HepG2 (cell line): Measurements from ENCODE around the gene PITRM1. TPM values are rescaled to one million over a fixed set of nuclear protein-coding genes. Genes with fewer than 3 reads are reported as not detected.

Experiments used
- ATM ChIP-seq: fragments of 450-650 bp; IDR thresholded peaks from 2 replicates; pipeline ENCODE4 v1.7.1; 2017; ENCODE audit warnings: mild to moderate bottlenecking, borderline replicate concordance
- CEBPB ChIP-seq: IDR thresholded peaks from 2 replicates; pipeline ENCODE4 v1.6.1; 2011; ENCODE audit warnings: low read depth, low read length, improper control_type of control experiment, borderline replicate concordance
- FOXA1 ChIP-seq, 2 experiments: fragments of 450-650 bp in 1 of 2; sonication (generic) in 1 of 2; formaldehyde crosslinking in 1 of 2; IDR thresholded peaks; 2 replicates each; pipeline versions ENCODE4 v1.4.0 to v1.6.1; 2016 to 2020; ENCODE audit warnings: missing genetic modification reagents in 1 of 2
- HDAC2 ChIP-seq: sonication (generic); formaldehyde crosslinking; IDR thresholded peaks from 2 replicates; pipeline ENCODE4 v1.4.0; 2020; ENCODE audit warnings: missing genetic modification reagents
- HNF4G ChIP-seq, 2 experiments: sonication (generic) in 1 of 2; formaldehyde crosslinking in 1 of 2; IDR thresholded peaks; 2 replicates each; pipeline versions ENCODE4 v1.4.0 to v1.6.1; 2011 to 2020; ENCODE audit warnings: borderline replicate concordance in 2 of 2, low read depth in 2 of 2, mild to moderate bottlenecking in 2 of 2, low read length in 1 of 2, missing genetic modification reagents in 1 of 2, moderate library complexity in 1 of 2
- JUNB ChIP-seq: sonication (generic); formaldehyde crosslinking; IDR thresholded peaks from 2 replicates; pipeline ENCODE4 v1.8.0; 2022; ENCODE audit warnings: missing genetic modification reagents, mild to moderate bottlenecking, borderline replicate concordance
- MATR3 ChIP-seq: sonication (generic); formaldehyde crosslinking; IDR thresholded peaks from 2 replicates; pipeline ENCODE4 v1.4.0; 2020; ENCODE audit warnings: missing genetic modification reagents
- MTF1 ChIP-seq: sonication (generic); formaldehyde crosslinking; IDR thresholded peaks from 2 replicates; pipeline ENCODE4 v1.5.0; 2020; ENCODE audit warnings: missing genetic modification reagents
- PAWR ChIP-seq: sonication (generic); formaldehyde crosslinking; IDR thresholded peaks from 2 replicates; pipeline ENCODE4 v1.4.0; 2020; ENCODE audit warnings: missing genetic modification reagents, mild to moderate bottlenecking, borderline replicate concordance
- RBFOX2 ChIP-seq: fragments of 200-400 bp; formaldehyde crosslinking; IDR thresholded peaks from 2 replicates; pipeline ENCODE4 v1.6.1; 2017; ENCODE audit warnings: low read depth, mild to moderate bottlenecking, low read length
- REPIN1 ChIP-seq: sonication (generic); formaldehyde crosslinking; IDR thresholded peaks from 2 replicates; pipeline ENCODE4 v1.8.0; 2022; ENCODE audit warnings: missing genetic modification reagents, low read depth, mild to moderate bottlenecking, borderline replicate concordance
- STAG1 ChIP-seq: sonication (generic); formaldehyde crosslinking; IDR thresholded peaks from 2 replicates; pipeline ENCODE4 v1.4.0; 2020; ENCODE audit warnings: missing genetic modification reagents
- ZEB1 ChIP-seq: IDR thresholded peaks from 2 replicates; pipeline ENCODE4 v1.6.1; 2012; ENCODE audit warnings: mild to moderate bottlenecking, low read depth, inconsistent platforms; ENCODE audit not compliant: insufficient replicate concordance
- ZNF850 ChIP-seq: sonication (generic); formaldehyde crosslinking; conservative IDR thresholded peaks from 2 replicates; pipeline ENCODE4 v1.9.0; 2021; ENCODE audit warnings: mild to moderate bottlenecking, missing genetic modification reagents
- ZSCAN22 ChIP-seq: sonication (generic); formaldehyde crosslinking; IDR thresholded peaks from 2 replicates; pipeline ENCODE4 v1.4.0; 2020; ENCODE audit warnings: mild to moderate bottlenecking, missing genetic modification reagents
- ZZZ3 ChIP-seq: sonication (generic); formaldehyde crosslinking; IDR thresholded peaks from 2 replicates; pipeline ENCODE4 v1.4.0; 2020; ENCODE audit warnings: missing genetic modification reagents, mild to moderate bottlenecking, borderline replicate concordance
- polyA plus RNA-seq, 8 experiments: library from polyadenylated mRNA; depleted of rRNA in 3 of 8; stranded (reverse) in 7 of 8; unstranded in 1 of 8; fragments of >200 nt; fragmentation: Illumina TruSeq in 4 of 8; extraction: Trizol in 4 of 8; gene quantifications; 2 replicates each; pipeline versions ENCODE4 v1.2.1 to v1.2.3, GENCODE V29; 2011 to 2016; ENCODE audit warnings: low read depth in 4 of 8, missing spikeins in 1 of 8, mixed read lengths in 1 of 8; ENCODE audit not compliant: insufficient read depth in 1 of 8
- total RNA-seq, 5 experiments: library from RNA; depleted of rRNA; stranded (reverse); fragments of >200 nt; fragmentation: Illumina TruSeq; extraction: Trizol; gene quantifications; 2 replicates each; pipeline ENCODE4 v1.2.3, GENCODE V29; 2016; ENCODE audit warnings: low read depth in 1 of 5
- TF ChIP-seq, protein P1 (sequence below): sonication (generic); formaldehyde crosslinking; IDR thresholded peaks from 2 replicates; pipeline ENCODE4 v1.4.0; 2020; ENCODE audit warnings: missing genetic modification reagents, borderline replicate concordance
- TF ChIP-seq, protein P2 (sequence below): sonication (generic); formaldehyde crosslinking; IDR thresholded peaks from 2 replicates; pipeline ENCODE4 v1.9.0; 2021; ENCODE audit warnings: mild to moderate bottlenecking, missing genetic modification reagents
- TF ChIP-seq, protein P3 (sequence below): sonication (generic); formaldehyde crosslinking; IDR thresholded peaks from 2 replicates; pipeline ENCODE4 v1.8.1; 2023; ENCODE audit warnings: missing genetic modification reagents, inconsistent platforms, borderline replicate concordance

The PITRM1 gene
- total and polyA plus RNA-seq, 2 of the 13 experiments (the other 11 are each of a cell fraction or from before 2014, with no cell fraction given), result 16.4 to 29.0 TPM

DNA sequence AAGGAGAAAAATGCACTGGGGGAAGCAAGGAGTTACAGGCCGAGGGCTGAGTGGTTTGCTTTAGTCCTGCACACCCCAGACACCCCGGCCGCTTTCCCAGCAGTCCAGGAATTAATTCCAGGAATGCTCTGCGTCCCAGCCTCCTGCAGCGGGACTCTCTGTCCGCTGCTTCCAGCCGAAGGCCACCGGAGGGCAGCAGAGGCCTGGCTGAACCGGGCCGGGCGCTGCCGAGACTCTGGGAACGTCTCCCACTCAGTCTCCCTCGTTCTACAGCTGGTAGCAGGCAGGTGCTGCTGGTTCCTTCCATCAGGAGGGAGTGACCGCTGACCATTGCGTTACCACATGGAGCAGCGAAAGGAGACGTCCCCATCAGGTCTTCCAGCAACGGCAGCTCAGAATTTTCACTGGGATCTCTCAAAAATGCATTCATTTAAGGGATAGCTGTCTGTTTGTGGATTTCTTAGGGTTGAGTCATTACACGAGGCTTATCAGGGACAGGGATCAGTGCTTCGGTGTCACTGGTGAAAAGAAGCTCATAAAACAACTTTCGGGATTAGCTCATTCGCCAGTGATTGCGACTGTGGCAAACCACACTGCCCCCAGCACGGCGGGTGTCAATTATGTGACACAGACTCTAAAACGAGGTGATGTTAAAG, 24.9 kb upstream of the PITRM1 start (continued):
- TF ChIP-seq, protein P1, sequence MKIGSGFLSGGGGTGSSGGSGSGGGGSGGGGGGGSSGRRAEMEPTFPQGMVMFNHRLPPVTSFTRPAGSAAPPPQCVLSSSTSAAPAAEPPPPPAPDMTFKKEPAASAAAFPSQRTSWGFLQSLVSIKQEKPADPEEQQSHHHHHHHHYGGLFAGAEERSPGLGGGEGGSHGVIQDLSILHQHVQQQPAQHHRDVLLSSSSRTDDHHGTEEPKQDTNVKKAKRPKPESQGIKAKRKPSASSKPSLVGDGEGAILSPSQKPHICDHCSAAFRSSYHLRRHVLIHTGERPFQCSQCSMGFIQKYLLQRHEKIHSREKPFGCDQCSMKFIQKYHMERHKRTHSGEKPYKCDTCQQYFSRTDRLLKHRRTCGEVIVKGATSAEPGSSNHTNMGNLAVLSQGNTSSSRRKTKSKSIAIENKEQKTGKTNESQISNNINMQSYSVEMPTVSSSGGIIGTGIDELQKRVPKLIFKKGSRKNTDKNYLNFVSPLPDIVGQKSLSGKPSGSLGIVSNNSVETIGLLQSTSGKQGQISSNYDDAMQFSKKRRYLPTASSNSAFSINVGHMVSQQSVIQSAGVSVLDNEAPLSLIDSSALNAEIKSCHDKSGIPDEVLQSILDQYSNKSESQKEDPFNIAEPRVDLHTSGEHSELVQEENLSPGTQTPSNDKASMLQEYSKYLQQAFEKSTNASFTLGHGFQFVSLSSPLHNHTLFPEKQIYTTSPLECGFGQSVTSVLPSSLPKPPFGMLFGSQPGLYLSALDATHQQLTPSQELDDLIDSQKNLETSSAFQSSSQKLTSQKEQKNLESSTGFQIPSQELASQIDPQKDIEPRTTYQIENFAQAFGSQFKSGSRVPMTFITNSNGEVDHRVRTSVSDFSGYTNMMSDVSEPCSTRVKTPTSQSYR (CRISPR knock-in tag), result no peak
- TF ChIP-seq CEBPB, result no peak
- TF ChIP-seq, protein P2, sequence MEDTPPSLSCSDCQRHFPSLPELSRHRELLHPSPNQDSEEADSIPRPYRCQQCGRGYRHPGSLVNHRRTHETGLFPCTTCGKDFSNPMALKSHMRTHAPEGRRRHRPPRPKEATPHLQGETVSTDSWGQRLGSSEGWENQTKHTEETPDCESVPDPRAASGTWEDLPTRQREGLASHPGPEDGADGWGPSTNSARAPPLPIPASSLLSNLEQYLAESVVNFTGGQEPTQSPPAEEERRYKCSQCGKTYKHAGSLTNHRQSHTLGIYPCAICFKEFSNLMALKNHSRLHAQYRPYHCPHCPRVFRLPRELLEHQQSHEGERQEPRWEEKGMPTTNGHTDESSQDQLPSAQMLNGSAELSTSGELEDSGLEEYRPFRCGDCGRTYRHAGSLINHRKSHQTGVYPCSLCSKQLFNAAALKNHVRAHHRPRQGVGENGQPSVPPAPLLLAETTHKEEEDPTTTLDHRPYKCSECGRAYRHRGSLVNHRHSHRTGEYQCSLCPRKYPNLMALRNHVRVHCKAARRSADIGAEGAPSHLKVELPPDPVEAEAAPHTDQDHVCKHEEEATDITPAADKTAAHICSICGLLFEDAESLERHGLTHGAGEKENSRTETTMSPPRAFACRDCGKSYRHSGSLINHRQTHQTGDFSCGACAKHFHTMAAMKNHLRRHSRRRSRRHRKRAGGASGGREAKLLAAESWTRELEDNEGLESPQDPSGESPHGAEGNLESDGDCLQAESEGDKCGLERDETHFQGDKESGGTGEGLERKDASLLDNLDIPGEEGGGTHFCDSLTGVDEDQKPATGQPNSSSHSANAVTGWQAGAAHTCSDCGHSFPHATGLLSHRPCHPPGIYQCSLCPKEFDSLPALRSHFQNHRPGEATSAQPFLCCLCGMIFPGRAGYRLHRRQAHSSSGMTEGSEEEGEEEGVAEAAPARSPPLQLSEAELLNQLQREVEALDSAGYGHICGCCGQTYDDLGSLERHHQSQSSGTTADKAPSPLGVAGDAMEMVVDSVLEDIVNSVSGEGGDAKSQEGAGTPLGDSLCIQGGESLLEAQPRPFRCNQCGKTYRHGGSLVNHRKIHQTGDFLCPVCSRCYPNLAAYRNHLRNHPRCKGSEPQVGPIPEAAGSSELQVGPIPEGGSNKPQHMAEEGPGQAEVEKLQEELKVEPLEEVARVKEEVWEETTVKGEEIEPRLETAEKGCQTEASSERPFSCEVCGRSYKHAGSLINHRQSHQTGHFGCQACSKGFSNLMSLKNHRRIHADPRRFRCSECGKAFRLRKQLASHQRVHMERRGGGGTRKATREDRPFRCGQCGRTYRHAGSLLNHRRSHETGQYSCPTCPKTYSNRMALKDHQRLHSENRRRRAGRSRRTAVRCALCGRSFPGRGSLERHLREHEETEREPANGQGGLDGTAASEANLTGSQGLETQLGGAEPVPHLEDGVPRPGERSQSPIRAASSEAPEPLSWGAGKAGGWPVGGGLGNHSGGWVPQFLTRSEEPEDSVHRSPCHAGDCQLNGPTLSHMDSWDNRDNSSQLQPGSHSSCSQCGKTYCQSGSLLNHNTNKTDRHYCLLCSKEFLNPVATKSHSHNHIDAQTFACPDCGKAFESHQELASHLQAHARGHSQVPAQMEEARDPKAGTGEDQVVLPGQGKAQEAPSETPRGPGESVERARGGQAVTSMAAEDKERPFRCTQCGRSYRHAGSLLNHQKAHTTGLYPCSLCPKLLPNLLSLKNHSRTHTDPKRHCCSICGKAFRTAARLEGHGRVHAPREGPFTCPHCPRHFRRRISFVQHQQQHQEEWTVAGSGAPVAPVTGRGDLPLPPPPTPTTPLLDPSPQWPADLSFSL (CRISPR knock-in tag), result no peak
- TF ChIP-seq ZNF850 (CRISPR knock-in tag), result no peak
- no peak for TF ChIP-seq ZEB1
- TF ChIP-seq REPIN1, result no peak
- peak; percentile 97 for TF ChIP-seq STAG1 (CRISPR knock-in tag)
- TF ChIP-seq ZZZ3 (CRISPR knock-in tag), result no peak
- TF ChIP-seq JUNB (CRISPR knock-in tag), result no peak
- no peak for TF ChIP-seq ATM
- TF ChIP-seq MATR3 (CRISPR knock-in tag), result no peak
- TF ChIP-seq FOXA1 (IDR thresholded peaks at IDR 0.05), result no peak
- TF ChIP-seq FOXA1 (CRISPR knock-in tag; IDR thresholded peaks at IDR 0.05), result no peak
- no peak for TF ChIP-seq RBFOX2
- TF ChIP-seq HDAC2 (CRISPR knock-in tag), result no peak
- no peak for TF ChIP-seq PAWR
- no peak for TF ChIP-seq ZSCAN22 (CRISPR knock-in tag)
- TF ChIP-seq MTF1 (CRISPR knock-in tag), result no peak
- no peak for TF ChIP-seq HNF4G (IDR thresholded peaks at IDR 0.05; ENCODE audit: borderline replicate concordance, low read depth, low read length)
- TF ChIP-seq HNF4G (CRISPR knock-in tag; IDR thresholded peaks at IDR 0.05; ENCODE audit: borderline replicate concordance, low read depth), result no peak
- TF ChIP-seq, protein P3, sequence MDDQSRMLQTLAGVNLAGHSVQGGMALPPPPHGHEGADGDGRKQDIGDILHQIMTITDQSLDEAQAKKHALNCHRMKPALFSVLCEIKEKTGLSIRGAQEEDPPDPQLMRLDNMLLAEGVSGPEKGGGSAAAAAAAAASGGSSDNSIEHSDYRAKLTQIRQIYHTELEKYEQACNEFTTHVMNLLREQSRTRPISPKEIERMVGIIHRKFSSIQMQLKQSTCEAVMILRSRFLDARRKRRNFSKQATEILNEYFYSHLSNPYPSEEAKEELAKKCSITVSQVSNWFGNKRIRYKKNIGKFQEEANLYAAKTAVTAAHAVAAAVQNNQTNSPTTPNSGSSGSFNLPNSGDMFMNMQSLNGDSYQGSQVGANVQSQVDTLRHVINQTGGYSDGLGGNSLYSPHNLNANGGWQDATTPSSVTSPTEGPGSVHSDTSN (CRISPR knock-in tag), result no peak
